DOHH2 (cell line): ENCODE data around the gene DPCD.

Experiments
- EZH2phosphoT487 ChIP-seq: fragments of 200-600 bp; sonication (generic); IDR thresholded peaks from 2 replicates; pipeline ENCODE4 v1.6.1; 2017; ENCODE audit warnings: borderline replicate concordance, mild to moderate bottlenecking, antibody characterized with exemption, low read length, moderate library complexity, mixed read lengths
- TF ChIP-seq, protein P1 (sequence below): fragments of 200-600 bp; sonication (generic); IDR thresholded peaks from one replicate; pipeline ENCODE4 v1.5.1; 2014; ENCODE audit warnings: antibody characterized with exemption, mild to moderate bottlenecking, low read depth, low read length; ENCODE audit not compliant: poor library complexity, severe bottlenecking

DNA sequence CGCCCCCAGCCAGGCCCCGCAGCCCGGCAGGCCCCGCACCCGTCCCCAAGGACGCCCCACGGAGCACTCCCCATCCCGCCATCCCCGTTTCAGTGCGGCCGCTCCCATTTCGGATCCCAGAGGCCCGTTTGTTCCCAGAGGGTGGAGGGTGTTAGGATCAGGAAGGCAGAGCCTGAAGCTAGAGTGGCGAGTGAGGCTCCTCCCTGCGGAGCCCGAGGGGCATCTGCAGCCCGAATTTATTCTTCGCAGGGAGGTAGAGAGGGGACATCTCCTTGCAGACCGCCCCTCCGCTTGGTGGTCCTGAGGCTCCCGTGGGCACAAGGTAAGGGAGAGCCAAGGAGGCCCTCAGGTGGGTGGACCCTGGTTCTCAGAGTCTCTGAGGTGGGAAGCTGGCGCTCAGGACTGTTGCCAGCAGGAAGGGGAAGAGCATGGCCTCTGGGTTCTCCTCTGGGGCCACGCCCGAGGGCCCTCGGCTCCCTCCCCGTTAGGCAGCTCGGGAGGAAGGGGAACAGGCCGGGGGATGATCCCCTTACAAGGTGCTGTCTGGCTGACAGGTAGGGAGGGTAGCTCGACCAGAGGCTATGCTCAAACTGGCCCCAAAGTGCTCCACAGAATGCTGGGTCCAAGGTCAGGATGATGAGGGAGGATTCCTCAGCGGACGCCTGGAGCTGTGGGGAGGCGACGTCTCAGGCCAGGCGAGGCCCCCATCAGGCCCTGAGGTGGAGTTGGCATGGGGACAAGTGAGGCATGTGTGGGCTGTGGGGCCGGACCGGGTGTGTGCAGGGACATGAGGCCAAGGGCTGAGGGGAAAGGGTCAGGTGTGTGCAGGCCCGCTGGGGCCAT lies 17.5 kb upstream of the DPCD start:
- TF ChIP-seq, protein P1, sequence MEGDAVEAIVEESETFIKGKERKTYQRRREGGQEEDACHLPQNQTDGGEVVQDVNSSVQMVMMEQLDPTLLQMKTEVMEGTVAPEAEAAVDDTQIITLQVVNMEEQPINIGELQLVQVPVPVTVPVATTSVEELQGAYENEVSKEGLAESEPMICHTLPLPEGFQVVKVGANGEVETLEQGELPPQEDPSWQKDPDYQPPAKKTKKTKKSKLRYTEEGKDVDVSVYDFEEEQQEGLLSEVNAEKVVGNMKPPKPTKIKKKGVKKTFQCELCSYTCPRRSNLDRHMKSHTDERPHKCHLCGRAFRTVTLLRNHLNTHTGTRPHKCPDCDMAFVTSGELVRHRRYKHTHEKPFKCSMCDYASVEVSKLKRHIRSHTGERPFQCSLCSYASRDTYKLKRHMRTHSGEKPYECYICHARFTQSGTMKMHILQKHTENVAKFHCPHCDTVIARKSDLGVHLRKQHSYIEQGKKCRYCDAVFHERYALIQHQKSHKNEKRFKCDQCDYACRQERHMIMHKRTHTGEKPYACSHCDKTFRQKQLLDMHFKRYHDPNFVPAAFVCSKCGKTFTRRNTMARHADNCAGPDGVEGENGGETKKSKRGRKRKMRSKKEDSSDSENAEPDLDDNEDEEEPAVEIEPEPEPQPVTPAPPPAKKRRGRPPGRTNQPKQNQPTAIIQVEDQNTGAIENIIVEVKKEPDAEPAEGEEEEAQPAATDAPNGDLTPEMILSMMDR: peak; percentile 21
- TF ChIP-seq EZH2phosphoT487: no peak
